Activated T-cell treated with anti-CD3 and anti-CD28 coated beads, Interleukin-2, amount 50 U/mL, for 72 hours (primary cell): ENCODE data around the gene TBC1D3L. TPM values are rescaled to one million over a fixed set of nuclear protein-coding genes. Genes with fewer than 3 reads are reported as not detected.
"Not testable (repeated sequence)": the region's sequence is repeated elsewhere in the genome, so short reads cannot be mapped to it uniquely, and the experiment has no call there.

Experiments used
- ATAC-seq, 2 donors: fragments of 150-1000 bp; cut with Tn5 transposase; replicated peaks in 1 of 2; 2 replicates each; pipeline ENCODE4 v1.10.0; 2021; ENCODE audit warnings: moderate library complexity in 2 of 2, mild to moderate bottlenecking in 1 of 2
- DNase-seq, 2 donors: peaks; one replicate each; pipeline ENCODE4 v3.0.0; 2021 to 2022; ENCODE audit warnings: mixed read lengths in 1 of 2
- H3K27ac Mint-ChIP-seq: one replicate; pipeline ENCODE4 v1.8.0; 2022; ENCODE audit warnings: mild to moderate bottlenecking, moderate library complexity, mixed read lengths
- H3K27me3 Mint-ChIP-seq: one replicate; pipeline ENCODE4 v1.8.0; 2022; ENCODE audit warnings: low read depth, mixed read lengths
- H3K36me3 Mint-ChIP-seq, 2 donors: one replicate each; pipeline ENCODE4 v1.8.0; 2022; ENCODE audit warnings: mixed read lengths in 2 of 2, mild to moderate bottlenecking in 1 of 2; ENCODE audit not compliant: insufficient read depth in 2 of 2
- H3K4me1 Mint-ChIP-seq: one replicate; pipeline ENCODE4 v1.8.0; 2022; ENCODE audit warnings: low read depth, mixed read lengths
- H3K4me3 Mint-ChIP-seq, 2 donors: one replicate each; pipeline ENCODE4 v1.8.0; 2022; ENCODE audit warnings: mild to moderate bottlenecking in 2 of 2, mixed read lengths in 2 of 2, moderate library complexity in 2 of 2
- H3K9me3 Mint-ChIP-seq, 2 donors: one replicate each; pipeline ENCODE4 v1.8.0; 2022; ENCODE audit warnings: mixed read lengths in 2 of 2
- total RNA-seq, 2 donors: library from RNA; stranded (reverse); gene quantifications; one replicate each; pipeline ENCODE4 v1.2.3, GENCODE V29; 2022

TBC1D3L gene
- 10 to 100 TPM; 23.7 to 26.1 TPM for total RNA-seq

GRCh38 chr17:37988960-37989359 lies at the start of gene TBC1D3L:
TBC1D3L (minus strand) TSS chr17:37989060; CDS start chr17:37987520, 1,540 bp downstream.
- not testable (repeated sequence) for H3K27me3 Mint-ChIP-seq, H3K9me3 Mint-ChIP-seq, H3K4me1 Mint-ChIP-seq, DNase-seq, H3K4me3 Mint-ChIP-seq, ATAC-seq, H3K36me3 Mint-ChIP-seq, H3K27ac Mint-ChIP-seq

GRCh38 chr17:38003676-38004075 lies 14.8 kb upstream of the TBC1D3L start, which contains the start of gene TBC1D3D:
TBC1D3D (plus strand) TSS chr17:38003976; CDS start chr17:38005561, 1,585 bp downstream.
- H3K27me3 Mint-ChIP-seq = not testable (repeated sequence)

More at GRCh38 chr17:38003676-38004075, 14.8 kb upstream of the TBC1D3L start, which contains the start of gene TBC1D3D:
- H3K27ac Mint-ChIP-seq, DNase-seq, H3K36me3 Mint-ChIP-seq, H3K9me3 Mint-ChIP-seq, H3K4me1 Mint-ChIP-seq, H3K4me3 Mint-ChIP-seq, ATAC-seq: not testable (repeated sequence)

Other genes with a start within 250 kb of the TBC1D3L start
- under 1 TPM; 0.19 to 0.48 TPM for gene HNF1B, start 244.0 kb downstream of the TBC1D3L start, total RNA-seq
- not detected for gene TBC1D3K, start 64.6 kb downstream of the TBC1D3L start, total RNA-seq
- gene TBC1D3D, start 14.9 kb upstream of the TBC1D3L start, total RNA-seq = 10 to 100 TPM in 1 of 2 donors, 1 to 10 TPM in 1; 3.1 to 16.9 TPM
- gene TBC1D3C, start 79.6 kb upstream of the TBC1D3L start, total RNA-seq = 10 to 100 TPM in 1 of 2 donors, 1 to 10 TPM in 1; 4.7 to 10.3 TPM
- gene TBC1D3E, start 138.9 kb upstream of the TBC1D3L start, total RNA-seq = not detected
- not detected for gene TBC1D3, start 203.5 kb upstream of the TBC1D3L start, total RNA-seq